Activated T-cell treated with anti-CD3 and anti-CD28 coated beads for 24 hours (primary cell): Measurements from ENCODE around the gene FRMD1.

Source experiments
- DNase-seq: peaks from one replicate; pipeline ENCODE4 v3.0.0-alpha.2; 2020; ENCODE audit warnings: low read depth

Gene FRMD1

DNA sequence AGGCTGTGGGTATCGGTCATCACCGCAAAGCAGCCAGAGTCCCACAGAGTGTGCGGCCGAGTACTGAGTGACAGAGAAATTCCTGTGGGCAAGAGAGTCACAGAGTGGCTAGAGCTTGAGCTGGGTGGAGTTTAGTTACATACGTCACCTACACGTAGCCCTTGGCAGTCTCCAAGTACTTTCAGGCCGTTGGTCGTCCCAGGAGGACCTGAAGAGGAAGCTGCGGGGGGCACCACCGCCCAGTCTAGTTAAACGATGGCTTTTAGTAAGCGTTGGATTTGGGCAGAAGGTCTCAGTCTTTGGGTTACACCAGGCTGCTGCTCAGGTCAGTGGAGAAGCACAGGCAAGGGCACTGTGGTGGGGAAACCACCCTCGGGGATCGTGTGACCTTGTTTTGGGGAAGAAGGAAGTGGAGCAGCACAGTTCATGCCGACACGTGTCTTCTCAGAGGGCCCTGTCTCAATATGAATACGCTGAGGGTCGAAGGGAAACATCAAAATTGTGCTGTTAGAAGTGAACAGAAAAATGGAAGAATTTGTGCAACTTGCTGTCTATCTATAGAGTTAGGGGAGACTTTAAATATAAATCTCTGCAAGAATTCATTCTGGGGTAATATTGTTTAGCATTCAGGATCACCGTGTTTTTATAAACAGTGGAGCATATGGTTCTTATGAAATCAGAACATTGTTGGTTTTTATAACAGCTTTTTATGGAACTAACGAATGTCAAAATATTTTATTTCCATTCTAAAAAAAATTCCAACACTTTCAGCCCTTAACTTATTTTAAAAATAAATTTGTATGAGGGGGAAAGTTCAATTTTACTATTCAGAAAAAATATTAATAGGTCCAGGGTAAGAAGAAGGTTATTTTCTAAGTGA, 52.9 kb downstream of the FRMD1 start:
- no peak for DNase-seq

- DNase-seq, result no peak
Observed at GRCh38 chr6:168024951-168025510, 54.0 kb downstream of the FRMD1 start.

DNA sequence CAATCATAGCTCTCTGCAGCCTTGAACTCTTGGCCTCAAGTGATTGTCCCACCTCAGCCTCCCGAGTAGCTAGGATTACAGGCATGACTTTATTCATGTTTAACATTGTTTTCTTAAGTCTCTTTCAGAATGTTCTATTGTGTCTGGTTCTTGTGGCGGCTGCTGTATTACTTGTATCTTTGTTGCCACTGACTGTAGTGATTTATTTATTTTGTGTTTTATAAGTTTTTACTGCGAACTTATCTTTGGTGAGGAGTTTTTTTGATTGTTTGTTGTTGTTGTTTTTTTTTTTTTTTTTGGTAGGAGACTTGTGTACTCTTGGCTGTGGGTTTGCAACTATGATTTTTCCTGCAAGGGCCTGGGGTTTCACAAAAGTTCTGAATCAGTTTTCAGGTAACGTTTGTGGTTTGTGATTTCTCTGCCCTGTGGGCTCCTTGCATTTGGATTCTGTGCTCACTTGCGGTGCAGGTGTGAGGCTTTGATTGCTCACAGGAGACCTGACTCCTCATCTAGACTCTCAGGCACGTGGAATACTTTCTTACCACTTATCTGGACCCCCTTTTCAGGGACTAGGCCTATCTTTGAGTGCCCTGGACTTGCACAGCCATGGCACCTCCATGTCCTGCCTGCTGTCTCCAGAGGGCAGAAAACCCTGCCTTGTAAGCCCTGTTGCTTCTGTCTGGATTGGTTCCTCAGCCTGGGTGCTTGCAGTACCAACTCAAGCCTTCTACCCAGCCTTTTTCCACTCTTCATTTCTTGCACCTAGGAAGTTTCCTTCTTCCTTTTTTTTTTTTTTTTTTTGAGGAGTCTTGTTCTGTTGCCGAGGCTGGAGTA, 56.3 kb downstream of the FRMD1 start:
- DNase-seq, result no peak

GRCh38 chr6:168021581-168021980, 57.4 kb downstream of the FRMD1 start:
- DNase-seq, result no peak

- no peak for DNase-seq
Observed at GRCh38 chr6:168020242-168020641, 58.8 kb downstream of the FRMD1 start.

GRCh38 chr6:168018664-168019063, 60.3 kb downstream of the FRMD1 start:
- no peak for DNase-seq

GRCh38 chr6:168017629-168018028, 61.4 kb downstream of the FRMD1 start:
- DNase-seq, result no peak

DNA sequence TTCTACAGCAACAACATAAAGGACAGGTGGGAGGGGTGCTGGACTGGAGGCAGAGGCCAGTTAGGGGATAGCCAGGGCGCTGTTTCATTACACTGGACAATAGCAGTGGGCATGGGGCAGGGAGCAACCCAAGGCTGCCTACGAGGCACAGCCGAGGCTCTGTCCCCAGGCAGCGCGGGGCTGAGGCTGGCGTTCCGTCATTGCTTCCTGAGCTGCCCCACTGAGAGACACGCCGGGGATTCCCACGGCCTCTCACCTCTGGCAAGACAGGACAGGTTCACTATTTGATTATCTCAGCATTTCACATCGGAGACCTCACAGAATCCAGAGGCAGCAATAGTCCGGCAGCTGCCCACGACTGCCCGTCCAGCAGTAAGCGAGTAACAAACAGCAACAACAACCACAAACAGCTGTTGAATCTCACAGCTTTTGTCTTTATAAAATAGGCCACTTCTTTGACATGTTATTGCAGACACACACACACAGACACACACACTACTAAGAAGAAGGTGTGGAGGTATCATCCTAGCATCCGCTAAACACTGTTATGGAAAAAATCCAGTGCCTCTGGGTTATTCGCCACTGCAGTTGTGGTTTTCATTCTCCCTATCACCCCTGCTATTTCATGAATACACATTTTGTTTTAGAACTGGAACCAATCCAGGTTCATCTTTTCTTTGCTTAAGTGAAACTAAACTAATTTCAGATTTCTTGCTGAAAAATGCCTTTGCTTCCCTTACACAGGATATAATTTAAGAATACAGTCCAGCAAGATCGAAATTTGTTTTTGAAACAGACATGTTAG, 62.1 kb downstream of the FRMD1 start:
- no peak for DNase-seq

DNA sequence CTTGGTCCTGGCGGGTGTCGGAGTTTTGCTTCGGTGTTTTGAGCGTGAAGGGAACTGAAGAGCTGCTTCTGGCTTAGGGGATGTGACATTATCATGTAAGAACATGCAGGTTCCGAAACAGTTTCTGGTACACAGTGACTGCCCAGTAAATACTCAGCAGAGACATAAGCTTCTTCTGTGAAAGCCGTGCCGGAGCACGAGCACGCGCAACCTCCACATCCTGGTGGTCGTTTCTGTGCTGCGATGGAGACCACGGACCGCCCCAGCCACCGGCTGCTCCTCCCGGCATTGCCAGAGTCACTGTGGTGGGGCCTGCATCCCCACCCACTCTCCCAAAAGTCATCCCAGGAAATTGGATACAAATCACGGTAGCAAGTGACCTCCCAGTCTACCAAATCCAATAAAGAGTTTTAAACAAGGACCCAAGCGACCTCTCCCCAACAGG, 62.8 kb downstream of the FRMD1 start:
- no peak for DNase-seq

GRCh38 chr6:168015482-168016175, 63.4 kb downstream of the FRMD1 start:
- DNase-seq, result no peak

DNA sequence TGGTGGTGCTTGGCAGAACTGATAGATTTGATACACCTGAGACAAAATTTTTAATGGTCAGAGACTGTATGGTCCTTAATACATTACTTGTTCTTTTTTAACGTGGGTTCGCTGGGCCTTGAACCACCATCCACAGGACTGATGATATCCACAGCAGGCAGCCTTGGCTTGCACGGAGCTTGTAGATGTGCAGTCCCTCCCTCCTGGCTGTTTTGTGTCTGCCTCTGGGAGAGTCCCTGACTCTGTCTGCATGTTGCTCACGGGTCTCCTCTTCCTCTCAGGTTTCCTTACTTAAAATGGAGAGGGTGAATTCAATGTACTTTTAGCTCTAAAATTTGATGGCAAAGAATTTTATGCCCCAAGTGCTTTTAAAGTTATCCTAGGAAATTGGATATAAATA, 64.0 kb downstream of the FRMD1 start:
- no peak for DNase-seq

DNA sequence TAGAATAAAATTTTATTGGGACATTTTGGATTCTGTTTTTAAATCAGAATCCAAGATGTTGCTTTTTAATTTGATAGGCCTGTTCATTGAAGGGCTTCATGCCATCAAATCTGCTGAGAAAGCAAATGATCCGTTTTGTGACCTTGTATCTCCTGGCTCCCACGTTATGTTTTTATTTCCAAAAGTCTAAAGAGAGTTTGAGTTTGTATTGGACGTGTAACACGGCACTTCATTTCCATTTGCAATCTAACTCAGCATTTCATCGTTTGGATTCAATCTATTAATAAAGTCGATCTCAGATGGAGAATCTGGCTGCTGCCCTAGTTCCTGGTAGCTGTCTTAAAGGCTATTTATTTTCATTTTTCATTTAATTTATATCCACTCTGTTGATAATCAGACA, 64.6 kb downstream of the FRMD1 start:
- no peak for DNase-seq

- DNase-seq, result no peak
Observed at GRCh38 chr6:168013250-168013915, 65.6 kb downstream of the FRMD1 start.

DNA sequence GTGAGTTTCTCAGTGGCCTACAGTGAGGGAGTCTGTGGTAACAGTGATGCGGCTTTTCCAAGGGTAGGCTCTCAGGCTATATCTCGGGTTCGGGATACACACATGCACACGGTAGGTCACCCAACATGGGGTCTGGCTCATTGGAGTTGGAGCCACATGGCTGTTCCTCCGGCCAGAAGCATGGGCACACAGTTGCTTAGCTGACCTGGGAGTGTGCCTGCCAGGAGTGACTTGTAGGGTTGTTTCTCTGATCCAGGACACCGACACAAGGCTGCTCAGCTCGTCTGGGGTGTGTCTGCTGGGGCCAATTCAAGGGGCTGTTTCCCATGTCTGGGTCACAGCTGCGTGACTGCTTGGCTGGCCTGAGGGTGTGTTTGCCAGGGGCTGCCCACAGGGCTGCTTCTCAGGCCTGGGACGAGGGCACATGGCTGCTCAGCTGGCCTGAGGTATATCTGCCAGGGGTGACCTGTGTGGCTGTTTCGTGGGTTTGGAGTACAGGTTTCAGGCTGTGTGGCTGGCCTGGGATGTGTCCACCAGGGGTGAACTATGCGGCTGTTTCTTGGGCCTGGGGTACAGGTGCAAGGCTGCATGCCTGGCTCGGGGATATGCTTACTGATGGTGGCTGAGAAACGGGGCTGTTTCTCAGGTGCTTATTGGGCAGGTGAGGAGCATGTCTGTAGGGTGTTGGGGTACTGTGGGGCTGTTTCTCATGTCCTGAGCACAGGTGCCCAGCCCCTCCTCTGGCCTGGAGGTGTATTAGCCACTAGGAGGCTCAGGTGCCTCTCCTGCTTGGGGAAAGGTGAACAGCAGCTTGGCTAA, 66.4 kb downstream of the FRMD1 start:
- DNase-seq, result no peak

DNA sequence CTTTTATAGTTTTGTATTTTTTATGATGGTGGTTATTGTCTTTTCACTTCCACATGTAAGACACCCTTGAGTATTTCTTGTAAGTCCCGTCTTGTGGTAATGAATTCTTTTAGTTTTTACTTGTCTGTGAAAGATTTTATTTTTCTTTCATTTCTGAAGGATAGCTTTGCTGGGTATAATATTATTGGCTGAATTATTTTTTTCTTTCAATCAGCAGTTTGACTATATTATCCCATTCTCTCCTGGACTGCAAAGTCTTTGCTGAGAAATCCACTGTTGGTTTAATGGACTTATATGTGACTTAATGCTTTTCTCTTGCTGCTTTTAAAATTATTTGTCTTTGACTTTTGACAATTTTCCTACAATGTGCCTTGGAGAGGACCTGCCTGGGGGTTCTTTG, 67.7 kb downstream of the FRMD1 start:
- DNase-seq, result no peak

DNA sequence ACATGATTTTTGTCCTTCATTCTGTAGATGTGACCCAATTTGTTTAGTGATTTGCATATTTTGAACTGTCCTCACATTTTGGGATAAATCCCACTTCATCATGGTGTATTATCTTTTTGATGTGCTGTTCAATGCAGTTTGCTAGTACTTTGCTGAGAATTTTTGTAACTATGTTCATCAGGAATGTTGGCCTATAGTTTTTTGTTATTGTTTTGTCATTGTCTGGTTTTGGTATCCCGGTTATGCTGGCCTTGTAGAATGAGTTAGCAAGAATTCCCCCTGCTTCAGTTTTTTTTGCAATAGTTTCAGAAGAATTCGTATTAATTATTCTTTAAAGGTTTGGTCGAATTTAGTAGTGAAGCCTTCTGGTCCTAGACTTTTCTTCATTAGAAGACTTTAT, 69.7 kb downstream of the FRMD1 start:
- DNase-seq, result no peak

DNA sequence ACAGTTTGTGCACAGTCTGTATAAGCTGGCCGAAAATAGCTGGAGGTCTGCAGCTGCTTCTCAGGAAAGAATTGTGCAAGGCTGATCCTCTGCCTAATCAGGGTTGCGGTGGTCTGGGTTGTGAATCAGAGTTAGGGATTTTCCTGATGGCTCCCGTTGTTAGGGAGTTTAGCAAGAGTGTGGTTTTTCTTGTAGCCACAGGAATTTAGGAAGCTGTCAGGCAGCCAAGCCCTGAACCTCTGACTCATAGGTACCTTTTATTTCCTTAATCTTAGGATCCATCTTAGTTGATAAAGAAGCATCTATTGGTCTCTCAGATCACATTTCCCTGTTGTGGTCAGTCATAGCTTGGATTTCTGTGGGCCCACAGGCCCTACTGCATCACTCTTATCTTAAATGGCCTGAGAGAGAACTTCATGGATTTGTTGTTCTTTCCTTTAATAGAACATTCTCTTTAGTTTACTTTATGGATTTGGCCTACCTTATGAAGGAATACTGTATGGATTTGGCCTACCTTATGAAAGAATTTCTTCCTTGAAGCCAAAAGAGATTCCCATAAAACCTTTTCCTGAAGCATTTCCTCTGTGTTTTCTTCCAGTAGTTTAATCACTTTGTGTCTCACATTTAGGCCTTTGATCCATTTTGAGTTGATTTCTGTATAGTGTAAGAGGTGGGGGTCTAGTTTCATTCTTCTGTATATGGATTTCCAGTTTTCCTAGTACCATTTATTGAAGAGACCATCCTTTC, 71.2 kb downstream of the FRMD1 start:
- DNase-seq, result no peak

DNA sequence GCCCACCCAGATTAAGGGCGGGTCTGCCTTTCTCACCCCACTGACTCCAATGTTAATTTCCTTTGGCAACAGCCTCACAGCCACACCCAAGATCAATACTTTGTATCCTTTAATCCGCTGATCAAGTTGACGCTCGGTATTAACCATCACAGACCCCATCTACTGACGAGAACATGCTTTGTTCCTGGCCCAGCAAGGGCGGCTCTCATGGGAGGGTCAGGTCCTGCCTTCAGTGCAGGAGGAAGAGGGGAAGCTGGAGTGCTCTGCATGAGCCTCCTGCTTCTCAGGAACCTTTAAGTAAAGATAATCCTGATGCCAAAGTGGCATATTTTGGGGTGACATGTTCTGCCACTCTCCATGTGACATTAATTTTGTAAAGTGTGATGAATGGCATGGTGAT, 73.2 kb downstream of the FRMD1 start:
- DNase-seq, result no peak

- DNase-seq, result no peak
Observed at GRCh38 chr6:168004945-168005344, 74.1 kb downstream of the FRMD1 start.
